Astrocyte of the spinal cord (primary cell): ENCODE results near the gene CCBE1.

ENCODE experiments used
- DNase-seq: peaks from one replicate; pipeline ENCODE4 v3.0.0; 2011; ENCODE audit warnings: low read depth, low spot score
- H3K4me3 ChIP-seq: 2 replicates; pipeline ENCODE4 v1.5.1; 2011; ENCODE audit warnings: low read depth, mild to moderate bottlenecking, low read length, moderate library complexity
- CTCF ChIP-seq: IDR thresholded peaks from 2 replicates; pipeline ENCODE4 v1.5.1; 2012; ENCODE audit warnings: low read depth, mild to moderate bottlenecking, low read length, inconsistent platforms
- in situ Hi-C: cut with HindIII; loops from 2 replicates; pipeline ENCODE4 v1.10.0; 2017; ENCODE audit warnings: low sequenced_read_pairs

The CCBE1 gene

DNA sequence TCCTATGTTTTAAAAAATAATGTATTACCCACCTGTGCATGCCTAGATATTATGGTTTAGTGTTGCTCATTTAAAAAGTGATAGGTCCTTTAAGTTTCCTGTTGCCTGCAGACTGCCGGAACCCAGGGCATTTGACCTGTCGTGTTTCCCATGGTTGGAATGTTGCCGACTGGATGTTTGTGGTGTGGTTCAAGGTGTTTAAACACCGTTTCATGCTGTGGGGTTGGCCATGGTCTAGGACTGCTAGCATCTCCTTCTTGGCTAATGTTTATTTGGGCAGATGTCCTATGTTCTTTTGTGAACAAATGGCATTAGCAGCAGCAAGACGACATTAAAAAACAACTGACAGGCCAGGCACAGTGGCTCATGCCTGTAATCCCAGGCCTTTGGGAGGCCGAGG, 245.3 kb downstream of the CCBE1 start:
- no peak for DNase-seq
- H3K4me3 ChIP-seq, result no peak overlapping the region
- no peak for TF ChIP-seq CTCF
- in situ Hi-C loops, result no loop called here

DNA sequence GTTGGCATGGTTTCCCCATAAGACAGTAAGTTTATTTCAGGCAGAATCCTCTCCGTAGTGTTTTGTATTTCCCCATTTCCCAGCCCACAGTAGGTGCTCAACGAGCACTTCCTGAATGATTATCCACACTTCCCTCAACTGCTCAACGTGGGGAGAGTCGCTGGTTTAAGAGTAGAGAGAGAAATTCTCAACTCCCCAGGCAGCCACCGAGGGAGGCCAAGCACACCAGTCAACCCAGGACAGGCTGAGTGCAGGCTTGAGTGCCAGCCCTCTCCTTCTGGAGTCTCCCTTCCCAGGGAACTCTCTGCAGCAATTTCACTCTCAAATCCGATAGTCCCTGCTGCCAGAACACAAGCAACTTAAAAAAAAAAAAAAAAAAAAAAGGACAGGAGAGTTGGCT, 246.2 kb downstream of the CCBE1 start:
- DNase-seq, result no peak
- in situ Hi-C loops, result no loop called here
- no peak overlapping the region for H3K4me3 ChIP-seq
- TF ChIP-seq CTCF, result no peak

- TF ChIP-seq CTCF, result no peak
- H3K4me3 ChIP-seq, result no peak overlapping the region
- in situ Hi-C loops, result no loop called here
- DNase-seq, result no peak
Measured at GRCh38 chr18:59448546-59448945, 248.7 kb downstream of the CCBE1 start.

DNA sequence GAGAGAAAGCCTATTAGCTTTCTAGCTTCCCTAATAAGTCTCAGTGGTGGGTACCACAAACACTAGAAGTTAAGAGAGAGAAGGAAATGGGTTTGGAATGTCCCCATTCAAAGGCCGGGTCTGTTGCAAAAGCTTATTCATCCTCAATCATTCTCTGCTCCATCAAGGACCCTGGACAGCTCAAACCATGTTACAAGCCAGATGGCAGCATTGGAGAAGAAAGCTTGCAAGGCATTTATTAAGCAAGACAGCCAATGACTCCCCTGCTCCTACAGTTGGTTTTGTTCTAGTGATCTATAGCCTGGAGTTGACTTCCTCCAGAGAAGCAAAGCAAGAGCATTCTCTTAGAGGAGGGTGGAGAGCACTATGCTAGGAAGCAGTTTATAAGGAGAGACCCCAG, 251.2 kb downstream of the CCBE1 start:
- no peak for TF ChIP-seq CTCF
- peak; percentile 52 for DNase-seq
- no peak overlapping the region for H3K4me3 ChIP-seq
- in situ Hi-C loops, result no loop called here

DNA sequence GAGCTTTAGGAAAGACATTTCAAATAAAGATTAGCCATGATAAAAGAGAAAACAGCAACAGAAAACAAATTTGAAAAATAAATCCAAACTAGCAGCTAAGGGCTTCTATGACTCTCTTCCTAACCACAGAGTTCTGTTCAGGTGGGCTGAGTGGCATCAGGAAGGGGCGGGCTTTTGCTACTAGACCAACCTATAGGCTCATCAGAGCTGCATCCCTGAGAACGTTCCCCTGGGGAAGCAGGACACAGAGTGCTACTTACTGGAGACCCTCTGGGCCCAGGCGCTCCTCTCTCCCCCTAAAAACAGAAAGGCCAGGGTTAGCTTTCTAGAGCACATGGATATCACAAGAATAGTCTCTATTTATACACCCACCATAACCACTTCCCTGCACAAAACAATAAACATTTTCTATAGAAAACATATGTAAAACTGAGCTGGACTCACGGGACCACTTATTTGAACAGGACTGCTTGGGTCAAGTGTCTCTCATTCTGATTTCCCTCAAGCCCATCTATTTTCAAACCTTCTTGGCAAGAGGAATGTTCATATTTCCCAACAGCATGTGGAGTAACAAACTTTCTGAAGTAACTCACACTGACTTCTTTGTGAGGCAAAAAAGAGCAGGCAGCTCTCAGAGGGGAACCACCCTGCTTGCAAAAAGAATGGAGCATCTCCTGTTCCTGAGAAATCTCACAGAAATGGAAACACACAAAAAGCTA, 259.2 kb downstream of the CCBE1 start:
- no peak overlapping the region for H3K4me3 ChIP-seq
- DNase-seq, result no peak
- no peak for TF ChIP-seq CTCF
- in situ Hi-C loops, result no loop called here

DNA sequence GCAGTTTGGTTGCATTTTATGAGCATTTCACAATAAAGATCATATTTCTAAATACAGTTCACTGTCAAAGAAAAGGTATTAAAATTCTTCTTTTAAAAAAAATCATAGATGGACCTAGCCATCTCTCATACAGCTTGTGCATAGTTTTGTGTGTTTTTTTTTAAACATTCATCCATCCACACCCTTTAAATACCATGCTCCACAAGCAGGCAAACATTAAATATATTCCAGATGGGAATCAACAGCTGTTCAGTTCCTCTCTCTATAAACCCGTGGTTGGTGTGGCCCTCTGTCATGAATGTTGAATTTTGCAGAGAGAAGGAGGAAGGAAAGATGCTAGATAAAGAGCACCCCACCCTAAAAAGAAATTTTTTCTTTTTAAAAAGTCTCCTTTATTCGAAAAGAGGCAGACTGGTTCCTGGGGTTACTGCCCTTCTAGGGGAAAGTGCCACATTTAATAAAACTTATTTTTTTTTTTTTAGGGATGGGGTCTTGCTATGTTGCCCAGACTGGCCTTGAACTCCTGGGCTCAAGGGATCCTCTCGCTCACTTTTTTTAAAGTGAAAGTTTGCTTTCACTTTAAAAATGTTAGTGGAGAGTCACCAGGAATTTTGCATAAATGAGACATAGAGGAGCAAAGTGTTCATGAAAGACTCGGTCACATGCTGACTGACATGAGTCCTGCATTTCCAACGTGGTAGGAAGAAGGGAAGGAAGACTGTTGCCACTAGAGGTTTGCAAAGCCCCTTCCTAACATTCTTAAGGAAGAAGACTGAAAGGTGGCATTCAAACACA, 264.2 kb downstream of the CCBE1 start:
- no peak for TF ChIP-seq CTCF
- in situ Hi-C loops, result no loop called here
- H3K4me3 ChIP-seq, result no peak overlapping the region
- DNase-seq, result no peak
